HuH-7.5 (cell line): ENCODE results near the gene PRUNE2.

Experiments
- DNase-seq: peaks from one replicate; pipeline ENCODE4 v3.0.0; 2011; ENCODE audit warnings: low spot score

The PRUNE2 gene

DNA sequence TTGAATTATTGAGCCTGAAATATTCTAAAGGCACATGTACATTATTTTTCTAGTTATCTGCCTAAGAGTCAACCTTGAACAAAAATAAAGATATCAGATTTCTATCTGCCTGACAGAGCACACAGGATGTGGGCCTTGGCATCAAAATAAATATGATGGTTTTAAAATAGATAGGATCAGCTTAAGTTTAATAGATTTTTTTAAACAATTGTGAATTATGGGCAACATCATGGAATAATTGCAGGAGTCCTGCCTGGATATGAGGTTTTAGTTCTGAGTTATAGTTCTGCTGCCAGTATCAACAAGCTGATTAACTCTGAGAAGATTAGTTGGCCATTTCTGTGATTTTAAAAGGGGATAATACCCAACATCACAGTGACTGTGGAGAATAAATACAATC lies 248.6 kb downstream of the PRUNE2 start:
- no peak for DNase-seq

DNA sequence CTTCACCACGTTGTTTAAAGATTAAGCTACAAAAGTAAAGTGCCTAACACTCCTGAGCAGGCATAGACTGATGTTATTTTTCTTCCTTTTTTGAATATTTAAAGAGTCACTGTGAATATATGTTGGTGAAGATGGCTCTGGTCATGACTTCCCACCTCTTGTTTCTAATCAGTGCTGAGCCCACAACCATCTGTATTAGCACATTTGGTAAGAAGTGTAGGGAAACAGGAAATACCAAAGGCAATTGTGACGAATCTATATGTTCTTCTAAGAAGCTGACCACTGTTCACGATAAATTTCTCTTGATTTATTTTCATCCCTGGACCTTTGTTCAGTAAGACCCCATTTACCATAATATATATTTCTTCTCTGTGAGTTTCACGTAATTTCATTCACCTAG lies 249.9 kb downstream of the PRUNE2 start:
- DNase-seq = no peak

DNA sequence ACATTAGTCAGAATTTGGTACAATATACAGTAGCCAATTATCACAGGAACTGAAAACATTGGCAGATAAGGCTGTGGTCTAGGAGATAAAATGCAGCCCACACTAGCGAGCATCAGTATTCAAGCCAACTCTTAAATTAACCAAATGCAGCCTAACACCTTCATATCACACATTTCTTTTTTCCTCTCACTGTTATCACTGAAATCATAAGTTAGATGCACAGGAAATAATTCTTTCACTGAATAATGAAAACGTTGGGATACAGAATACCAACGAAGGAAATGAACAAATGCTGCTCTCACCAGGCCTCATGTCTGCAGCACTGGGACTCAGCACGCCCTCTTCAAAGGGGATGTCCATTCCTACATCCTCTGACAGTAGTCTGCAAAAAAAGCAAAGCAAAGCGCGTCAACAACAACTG lies 250.8 kb downstream of the PRUNE2 start:
- DNase-seq = no peak

DNA sequence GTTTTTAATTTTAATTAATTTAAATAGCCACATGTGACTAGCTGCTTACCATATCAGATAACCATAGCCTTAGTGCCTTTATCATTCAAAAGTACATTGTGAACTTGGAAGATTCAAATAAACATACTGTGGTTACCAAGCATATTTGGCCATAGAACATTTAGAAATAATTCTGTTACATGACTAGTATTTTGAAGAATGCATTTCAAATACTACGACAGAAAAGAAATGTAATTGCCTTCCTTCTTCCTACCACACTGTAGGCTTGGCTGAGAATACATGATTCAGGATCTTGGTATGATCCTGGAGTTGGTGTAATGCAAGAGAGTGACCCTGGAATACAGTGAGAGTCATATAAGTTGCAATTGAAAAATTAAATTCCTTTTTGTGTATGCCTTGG lies 251.3 kb downstream of the PRUNE2 start:
- DNase-seq = no peak

DNA sequence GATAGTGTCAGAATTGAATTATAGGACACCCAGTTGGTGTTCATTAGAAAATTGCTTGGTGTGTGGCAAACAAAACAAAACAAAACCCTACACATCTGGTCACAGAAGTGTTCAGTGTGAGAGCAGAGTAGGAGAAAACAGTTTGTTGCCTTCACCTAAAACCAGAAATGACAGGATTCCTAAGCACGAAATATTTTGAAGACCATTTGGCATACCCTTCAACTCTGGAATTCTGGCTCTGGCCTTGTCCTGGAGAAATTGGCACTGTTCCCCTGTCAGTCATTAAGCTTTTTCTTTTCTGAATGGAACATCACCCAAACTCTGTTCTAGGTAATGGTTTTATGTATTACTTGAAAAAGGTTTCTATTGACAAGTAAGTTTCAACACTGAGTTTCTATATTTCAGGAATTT lies 251.9 kb downstream of the PRUNE2 start:
- DNase-seq = no peak

DNA sequence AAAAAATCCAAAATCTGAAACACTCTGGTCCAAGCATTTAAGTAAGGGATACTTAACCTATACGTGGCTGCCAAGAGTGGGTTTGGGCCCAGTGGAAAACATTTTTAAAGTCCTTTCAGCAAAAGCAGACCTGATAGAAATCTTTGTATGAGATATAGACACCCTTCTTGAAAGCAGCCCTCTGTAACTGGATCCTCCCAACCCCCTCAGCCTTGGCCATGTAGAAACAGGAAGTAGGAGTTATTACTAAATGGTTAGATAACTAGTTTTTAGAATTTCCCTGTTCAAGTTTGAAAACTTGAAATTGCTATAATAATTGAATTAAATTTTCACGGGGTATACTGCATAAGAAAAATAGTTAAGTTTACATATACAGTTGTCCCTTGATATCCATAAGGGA lies 253.0 kb downstream of the PRUNE2 start:
- DNase-seq = no peak

DNA sequence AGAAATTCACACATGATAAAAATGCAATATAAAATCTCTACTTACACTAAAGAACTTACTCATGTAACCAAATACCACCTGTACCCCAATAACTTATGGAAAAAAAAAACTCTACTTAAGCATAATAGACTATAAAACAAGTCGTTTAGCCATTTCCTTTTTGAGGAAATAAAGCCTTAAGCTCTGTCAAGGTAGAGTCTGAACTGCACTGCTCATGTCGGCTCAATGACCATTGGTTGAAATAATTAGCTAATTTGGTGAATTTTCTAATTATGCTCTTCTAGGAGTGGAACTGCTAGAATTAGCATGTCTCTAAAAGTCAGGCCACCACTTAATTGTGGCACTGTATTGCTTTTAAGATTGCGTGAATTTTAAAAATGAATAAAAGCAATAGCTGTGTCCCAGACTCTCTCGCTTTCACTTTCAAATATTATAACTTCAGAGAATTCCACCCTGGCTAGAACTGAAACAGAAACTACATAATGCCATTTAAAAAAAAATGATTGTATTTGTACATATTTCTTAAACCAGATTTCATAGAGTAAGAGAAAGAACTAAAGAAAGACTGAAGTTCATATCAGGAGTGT lies 254.7 kb downstream of the PRUNE2 start:
- no peak for DNase-seq

DNA sequence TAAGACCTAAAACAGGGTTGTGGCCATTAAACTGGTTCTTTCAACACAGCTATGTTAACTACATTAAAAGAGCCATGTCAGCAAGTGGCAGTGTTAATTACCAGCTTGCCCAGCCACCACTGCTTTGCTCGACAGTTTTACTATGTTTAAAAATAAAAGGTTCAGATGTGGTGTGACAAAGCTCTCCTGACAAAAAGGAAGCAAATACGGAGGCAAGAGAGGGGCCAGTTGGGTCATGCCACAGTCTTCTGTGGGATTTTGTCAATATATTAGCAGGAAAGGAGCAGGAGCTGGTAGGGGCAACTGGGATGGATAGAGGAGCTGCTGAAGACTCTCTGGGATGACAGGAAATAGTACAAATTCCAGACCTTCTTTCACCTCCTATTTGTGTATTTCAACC lies 255.2 kb downstream of the PRUNE2 start:
- DNase-seq = no peak

DNA sequence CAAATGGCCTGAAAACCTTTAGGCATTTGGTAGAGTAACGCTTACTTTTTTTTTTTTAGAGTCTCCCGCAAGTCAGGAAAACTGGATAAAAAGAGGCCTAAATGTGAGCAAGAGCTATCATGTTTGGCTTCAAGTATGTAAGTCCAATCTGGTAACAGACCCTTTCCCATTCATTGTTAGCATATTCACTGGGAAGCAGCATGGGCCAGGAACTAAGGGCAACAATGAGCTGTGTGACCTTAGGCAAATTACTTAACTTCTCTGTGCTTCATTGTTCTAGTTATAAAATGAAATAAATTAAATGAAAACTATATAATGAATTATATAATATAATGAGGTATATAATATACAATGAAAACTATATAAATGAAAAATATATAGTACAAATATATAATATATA lies 256.0 kb downstream of the PRUNE2 start:
- no peak for DNase-seq

DNA sequence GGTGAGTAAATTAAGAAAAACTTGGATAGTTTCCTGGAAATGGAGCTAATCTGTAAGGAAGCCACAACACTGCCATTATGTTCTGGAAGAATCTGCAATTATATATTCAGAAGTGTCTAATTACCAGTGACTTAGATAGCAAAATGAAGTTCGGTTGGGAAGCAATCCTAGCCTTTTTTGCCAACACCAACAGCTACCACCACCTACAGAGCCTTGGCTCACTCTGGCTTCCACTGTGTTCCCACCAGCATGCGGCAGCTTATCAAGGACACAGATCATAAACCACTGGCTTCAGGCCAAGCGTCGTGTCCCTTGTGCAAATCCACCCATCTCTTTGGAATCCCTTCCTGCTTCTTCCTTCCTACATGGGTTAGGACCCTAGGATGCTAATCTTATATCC lies 259.7 kb downstream of the PRUNE2 start:
- DNase-seq = no peak

DNA sequence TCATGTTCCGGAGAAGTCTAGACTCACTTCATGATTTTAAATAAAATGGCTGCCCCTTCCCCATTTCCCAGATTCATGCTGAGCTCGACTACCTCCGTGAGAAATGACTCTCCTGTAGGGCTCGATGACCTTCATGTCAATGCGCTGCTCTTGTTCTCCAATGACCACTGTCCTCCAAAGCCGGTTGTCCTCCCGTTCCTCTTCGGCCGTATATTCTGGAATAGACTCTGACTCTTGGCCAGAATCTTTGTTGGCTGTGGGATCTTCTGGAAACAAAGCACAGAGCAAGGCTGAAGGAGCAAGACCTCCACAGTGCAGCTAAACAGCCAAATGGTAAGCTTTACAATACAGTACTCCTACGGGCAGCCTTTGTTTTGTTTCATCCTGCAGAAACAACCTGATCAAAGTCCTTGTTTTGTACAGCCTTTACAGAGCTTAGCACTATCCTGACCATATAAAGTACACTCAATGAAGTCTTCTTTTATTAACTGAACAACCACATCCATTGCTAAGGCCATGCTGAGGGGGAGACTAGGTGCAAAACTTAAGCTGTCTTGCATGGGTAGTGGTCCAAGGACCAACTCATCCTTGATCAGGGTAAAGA lies 261.2 kb downstream of the PRUNE2 start:
- DNase-seq = no peak

DNA sequence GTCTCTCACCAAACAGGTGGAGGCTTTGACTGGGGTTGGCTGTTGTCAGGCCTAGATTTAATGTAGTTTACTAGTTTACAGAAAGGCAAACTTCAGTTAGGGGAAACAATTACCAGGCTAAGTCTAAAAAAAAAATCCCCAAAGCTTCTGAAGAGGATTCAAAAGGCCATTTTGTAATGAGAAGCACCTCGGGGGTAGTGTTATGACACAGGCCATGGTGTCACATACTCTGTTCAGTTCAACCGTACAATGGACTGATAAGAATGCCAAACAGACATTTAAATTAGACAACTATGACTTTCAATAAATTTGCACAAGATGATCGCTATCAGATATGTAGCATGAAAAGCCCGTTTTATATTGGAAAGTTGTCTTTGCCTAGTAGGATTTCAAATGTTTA lies 261.7 kb downstream of the PRUNE2 start:
- no peak for DNase-seq

DNA sequence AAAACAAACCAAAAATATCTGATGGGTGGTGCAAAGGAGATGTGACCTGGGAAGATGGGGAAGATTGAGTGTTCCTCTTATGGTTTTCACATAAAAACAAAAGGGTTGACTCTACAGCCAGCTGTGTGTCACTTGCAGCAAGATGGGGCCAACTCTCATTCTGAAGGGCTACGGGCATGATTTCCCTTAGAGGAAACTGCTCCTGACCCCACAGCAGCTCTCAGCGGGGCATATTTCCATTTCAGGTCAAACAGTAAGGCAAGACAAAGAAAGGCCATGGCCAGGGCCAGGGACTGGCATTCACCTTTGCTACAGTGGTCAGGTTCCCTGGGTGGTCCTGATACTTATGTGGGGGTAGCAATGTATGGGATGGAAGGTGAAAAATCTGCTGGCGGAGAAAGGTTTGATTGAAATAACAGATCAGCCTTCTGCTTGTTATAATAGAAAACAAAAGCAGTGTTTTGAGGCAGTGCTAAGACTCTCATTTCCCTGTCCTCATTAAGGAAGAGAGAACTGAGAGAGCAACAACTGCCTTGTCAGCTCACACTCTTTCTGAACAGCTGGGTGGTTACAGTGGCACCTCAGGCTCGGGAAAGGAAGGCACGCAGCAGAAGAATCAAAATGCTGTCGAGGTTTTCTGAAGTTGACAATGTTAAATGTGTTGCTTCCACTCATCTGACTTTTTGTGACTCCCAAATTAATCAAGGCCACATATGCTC lies 262.4 kb downstream of the PRUNE2 start:
- DNase-seq = no peak

DNA sequence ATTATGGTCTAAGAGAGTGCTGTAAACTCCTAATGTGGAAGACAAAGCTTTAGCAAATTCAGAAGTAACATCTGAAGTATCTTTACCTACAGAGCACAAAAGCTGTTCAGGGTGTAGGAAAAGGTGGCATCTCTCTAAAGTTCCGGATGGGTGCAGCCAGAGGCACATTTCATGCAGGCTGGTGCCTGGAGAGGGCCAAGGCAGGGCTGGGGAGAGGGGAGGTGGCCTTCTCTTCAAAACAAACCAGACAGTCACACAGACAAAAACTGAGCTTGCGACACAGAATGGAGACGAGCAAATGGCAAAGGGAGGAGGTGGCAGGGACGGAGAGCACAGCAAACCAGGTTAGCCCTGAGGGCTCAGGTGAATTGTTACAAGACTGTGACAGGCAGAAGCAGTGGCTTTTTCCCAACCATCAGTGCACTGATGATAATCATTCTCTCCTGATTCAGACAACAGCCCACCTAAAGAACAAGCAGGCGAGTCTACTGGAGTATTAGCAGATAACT lies 263.2 kb downstream of the PRUNE2 start:
- no peak for DNase-seq

DNA sequence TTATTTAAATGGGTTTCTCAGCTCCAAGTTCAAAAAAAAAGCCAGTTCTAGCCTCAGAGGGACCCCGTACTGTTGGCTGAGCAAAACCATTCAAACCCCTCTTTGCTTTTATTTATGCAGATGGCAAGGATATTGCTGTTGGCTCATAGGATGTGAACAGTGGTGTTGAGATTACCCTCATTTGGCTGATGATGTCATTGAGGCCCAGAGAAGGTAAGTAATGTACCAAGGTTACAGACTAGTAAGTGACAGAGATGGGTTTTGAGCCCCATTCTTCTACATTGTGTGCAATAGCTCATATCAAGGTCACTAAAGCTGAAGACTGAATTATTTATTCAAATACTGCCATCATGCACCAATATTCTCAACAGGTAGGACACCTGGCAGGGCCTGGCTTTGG lies 263.8 kb downstream of the PRUNE2 start:
- DNase-seq = no peak

DNA sequence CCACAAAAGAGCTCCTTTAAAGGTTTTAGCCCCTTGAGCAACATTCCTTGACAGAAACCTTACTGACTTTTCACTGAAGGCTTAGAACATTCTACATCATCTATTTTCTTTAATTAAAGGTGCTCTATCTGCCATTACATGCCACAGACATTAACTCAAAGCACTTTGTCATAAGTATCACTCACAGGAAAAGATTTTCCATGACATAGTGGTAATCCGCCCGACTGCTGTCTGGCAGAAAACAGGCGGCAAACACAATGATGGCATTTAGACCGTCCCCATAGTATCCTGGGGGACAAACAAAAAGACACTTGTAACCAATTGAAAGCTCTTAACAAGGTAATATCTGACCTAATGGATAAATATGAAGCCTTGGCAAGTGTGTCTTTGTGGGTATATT lies 267.9 kb downstream of the PRUNE2 start:
- no peak for DNase-seq

DNA sequence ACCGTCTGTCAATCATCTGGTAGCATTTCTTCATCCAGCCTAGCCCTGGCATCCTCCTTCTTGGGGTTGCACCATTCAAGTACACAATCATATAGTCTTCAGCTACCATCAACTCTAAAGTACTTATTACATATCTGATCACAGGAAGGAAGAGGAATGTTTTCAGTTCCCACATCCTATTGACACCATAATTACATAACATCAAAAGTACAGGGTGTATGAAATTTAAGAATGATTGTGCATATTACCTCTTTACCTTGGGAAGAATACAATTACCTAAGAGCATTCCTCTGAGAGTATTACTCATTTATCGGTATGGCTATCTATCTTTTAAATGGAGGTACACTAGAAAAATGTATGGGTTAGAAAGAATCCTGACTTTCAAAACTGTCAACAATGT lies 268.5 kb downstream of the PRUNE2 start:
- no peak for DNase-seq

DNA sequence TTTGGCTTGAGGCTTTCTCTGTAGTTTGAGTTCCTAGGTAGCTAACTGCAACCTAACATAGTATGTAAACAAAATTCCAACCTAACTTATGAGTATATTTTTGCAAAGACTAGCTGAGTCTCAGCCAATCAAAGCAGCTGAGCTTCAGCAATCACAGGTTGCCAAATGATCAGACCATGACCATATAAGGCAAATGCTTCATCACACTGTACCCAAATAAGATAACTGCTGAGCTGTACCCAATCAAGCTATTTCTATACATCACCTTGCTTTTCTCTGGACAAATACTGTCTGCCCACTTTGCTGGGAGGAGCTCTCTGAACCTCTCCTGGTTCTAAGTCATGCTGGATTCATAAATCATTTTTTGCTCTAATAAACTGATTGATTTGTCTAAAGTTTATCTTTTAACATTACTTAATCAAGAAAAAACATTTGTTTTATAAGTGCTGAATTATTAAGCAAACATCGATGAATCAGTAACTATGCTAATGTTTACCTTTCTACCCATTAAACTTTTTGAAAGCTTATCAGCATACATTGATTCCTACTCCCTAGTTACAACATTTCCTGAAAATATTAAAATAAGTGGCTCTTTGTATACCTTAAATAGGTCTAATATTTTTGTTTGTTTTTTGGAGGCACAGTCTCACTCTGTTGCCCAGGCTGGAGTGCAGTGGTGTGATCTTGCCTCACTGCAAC lies 271.4 kb downstream of the PRUNE2 start:
- no peak for DNase-seq

DNA sequence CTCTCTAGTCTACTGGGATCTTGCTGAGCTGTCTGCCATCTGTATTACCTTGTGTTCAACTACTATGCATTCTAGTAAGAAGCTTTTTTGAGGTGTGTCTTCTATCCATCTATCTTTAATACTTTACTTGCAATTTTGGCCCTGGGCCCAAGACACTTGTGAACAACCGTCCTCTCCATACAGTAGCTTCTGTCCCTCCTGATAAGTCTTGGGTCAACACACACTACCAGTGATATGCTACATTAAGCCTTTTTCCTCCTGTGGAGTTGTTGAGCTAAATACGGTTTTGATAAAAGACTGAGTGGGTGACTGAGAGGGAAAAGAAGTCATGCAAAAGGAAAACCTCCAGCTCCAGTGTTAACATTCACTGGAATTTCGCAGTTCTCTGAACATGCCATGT lies 275.0 kb downstream of the PRUNE2 start:
- no peak for DNase-seq

DNA sequence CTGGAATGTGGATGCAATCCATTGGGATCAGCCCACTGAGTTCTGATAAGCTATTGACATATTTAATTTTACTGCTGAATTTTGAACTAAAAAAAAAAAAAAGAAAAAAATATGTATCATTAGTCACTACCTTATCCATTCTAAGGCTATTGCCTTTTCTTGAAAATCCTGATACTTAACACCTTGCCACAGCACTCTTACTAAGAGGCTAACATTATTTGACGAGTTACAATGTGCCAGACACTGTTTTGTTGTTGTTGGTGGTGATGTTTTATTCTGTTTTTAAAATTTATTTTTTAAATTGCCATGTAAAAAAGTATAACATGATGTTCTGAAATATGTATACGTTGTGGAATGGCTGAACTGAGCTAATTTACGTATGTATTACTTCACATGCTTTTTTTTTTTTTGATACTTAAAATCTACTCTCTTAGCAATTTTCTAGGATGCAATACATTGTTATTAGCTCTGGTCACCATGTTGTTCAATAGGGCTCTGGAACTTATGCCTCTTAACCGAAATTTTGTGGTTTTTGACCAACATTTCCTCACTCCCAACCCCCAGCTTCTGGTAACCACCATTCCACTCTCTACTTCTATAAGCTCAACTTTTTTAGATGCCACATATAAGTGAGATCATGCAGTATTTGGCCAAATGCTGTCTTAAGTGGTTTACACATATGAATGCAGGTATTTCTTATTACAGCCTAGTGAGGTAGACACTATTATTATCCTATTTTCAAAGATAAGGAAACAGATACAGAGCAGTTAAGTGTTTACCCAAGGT lies 276.5 kb downstream of the PRUNE2 start:
- DNase-seq = no peak

DNA sequence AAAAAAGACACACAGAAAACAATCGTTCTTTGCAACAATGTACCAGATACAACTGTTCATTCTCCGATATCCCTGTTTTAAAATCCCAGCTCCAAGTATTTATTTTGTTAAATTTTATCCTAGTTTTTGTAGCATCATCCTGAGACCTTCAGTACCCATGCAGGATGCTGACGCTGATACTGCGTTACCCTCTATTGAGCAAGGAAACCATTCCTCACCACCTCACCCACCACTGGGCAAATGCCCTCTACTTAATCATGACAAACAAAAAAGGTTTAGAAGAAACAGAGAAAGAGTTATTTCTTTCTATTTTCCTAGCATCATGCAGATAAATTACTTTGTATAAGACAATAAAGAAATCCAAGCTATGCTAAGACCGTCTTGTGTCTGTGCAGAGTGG lies 277.8 kb downstream of the PRUNE2 start:
- no peak for DNase-seq

DNA sequence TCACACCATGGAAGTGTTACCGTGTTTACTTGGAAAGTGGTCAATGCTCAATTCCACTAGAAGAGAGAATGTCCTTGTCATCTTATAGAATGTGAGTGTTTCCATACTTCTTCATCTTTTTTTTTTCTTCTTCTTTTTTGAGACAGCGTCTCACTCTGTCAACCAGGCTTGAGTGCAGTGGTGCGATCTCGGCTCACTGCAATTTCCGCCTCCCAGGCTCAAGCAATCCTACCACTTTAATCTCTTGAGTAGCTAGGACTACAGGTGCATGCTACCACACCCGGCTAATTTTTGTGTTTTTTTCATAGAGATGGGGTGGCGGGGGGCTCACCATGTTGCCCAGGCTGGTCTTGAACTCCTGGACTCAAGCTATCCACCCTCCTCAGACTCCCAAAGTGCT lies 278.9 kb downstream of the PRUNE2 start:
- no peak for DNase-seq
